T-cell (primary cell): ENCODE results near the gene POLDIP2. TPM values are rescaled to one million over a fixed set of nuclear protein-coding genes. Genes with fewer than 3 reads are reported as not detected.

Experiments used
- ATAC-seq, 4 experiments: fragments of 200-7000 bp in 3 of 4; fragments of 150-1000 bp in 1 of 4; cut with Tn5 transposase; replicated peaks in 1 of 4; 1 replicate in 3 of 4; 2 replicates in 1 of 4; pipeline ENCODE4 v1.10.0; 2021; ENCODE audit warnings: moderate library complexity in 3 of 4, mild to moderate bottlenecking in 2 of 4, moderate number of reproducible peaks in 1 of 4
- CTCF ChIA-PET, 2 donors: fragments of 300-600 bp; sonication (Branson Sonifier 250); formaldehyde crosslinking; loops; one replicate each; lab custom pipeline; 2022; ENCODE audit warnings: antibody characterized with exemption in 2 of 2; lab: Charles Lee
- POLR2A ChIA-PET, 2 donors: fragments of 300-600 bp; sonication (Branson Sonifier 250); formaldehyde crosslinking; loops; one replicate each; lab custom pipeline; 2022; ENCODE audit warnings: antibody characterized with exemption in 2 of 2; lab: Charles Lee
- DNase-seq, 35 experiments: peaks; one replicate each; pipeline versions ENCODE4 v3.0.0 to v3.0.0-alpha.2; 2013 to 2023
- H3K27ac ChIP-seq: one replicate; pipeline ENCODE4 v1.5.1; 2013; ENCODE audit warnings: low read length
- H3K27me3 ChIP-seq, 2 experiments: replicated peaks in 1 of 2; 1 replicate in 1 of 2; 2 replicates in 1 of 2; pipeline versions ENCODE4 v1.6.1 to v1.7.0; 2013; ENCODE audit warnings: low read length in 1 of 2, mixed read lengths in 1 of 2; ENCODE audit not compliant: control insufficient read depth in 2 of 2, insufficient read depth in 2 of 2; ENCODE audit errors: extremely low read depth in 1 of 2
- H3K36me3 ChIP-seq, 2 donors: 1 replicate in 1 of 2; 2 replicates in 1 of 2; pipeline versions ENCODE4 v1.6.1 to v1.7.0; 2013; ENCODE audit warnings: low read length in 1 of 2; ENCODE audit not compliant: control insufficient read depth in 2 of 2, insufficient read depth in 1 of 2; ENCODE audit errors: extremely low read depth in 1 of 2
- H3K4me1 ChIP-seq, 2 experiments: 1 replicate in 1 of 2; 2 replicates in 1 of 2; pipeline versions ENCODE4 v1.6.1 to v1.7.0; 2013; ENCODE audit warnings: low read length in 2 of 2, mixed read lengths in 1 of 2; ENCODE audit not compliant: insufficient read depth in 2 of 2, control insufficient read depth in 1 of 2; ENCODE audit errors: extremely low read depth in 1 of 2
- H3K4me3 ChIP-seq, 2 donors: 1 replicate in 1 of 2; 2 replicates in 1 of 2; pipeline versions ENCODE4 v1.5.1 to v1.7.0; 2013; ENCODE audit warnings: mild to moderate bottlenecking in 2 of 2, low read length in 1 of 2, moderate library complexity in 1 of 2; ENCODE audit not compliant: control insufficient read depth in 1 of 2; ENCODE audit errors: extremely low read depth in 1 of 2
- H3K9me3 ChIP-seq: 2 replicates; pipeline ENCODE4 v1.7.0; 2013
- H3K27ac Mint-ChIP-seq, 2 donors: one replicate each; pipeline ENCODE4 v1.8.0; 2020 to 2021; ENCODE audit warnings: mild to moderate bottlenecking in 2 of 2, mixed read lengths in 2 of 2
- H3K27me3 Mint-ChIP-seq, 2 donors: one replicate each; pipeline ENCODE4 v1.8.0; 2021 to 2022; ENCODE audit warnings: mixed read lengths in 2 of 2
- H3K36me3 Mint-ChIP-seq: one replicate; pipeline ENCODE4 v1.8.0; 2021; ENCODE audit warnings: mixed read lengths
- H3K4me1 Mint-ChIP-seq, 3 donors: one replicate each; pipeline ENCODE4 v1.8.0; 2020 to 2022; ENCODE audit warnings: mixed read lengths in 3 of 3, mild to moderate bottlenecking in 1 of 3
- H3K4me3 Mint-ChIP-seq, 3 donors: one replicate each; pipeline ENCODE4 v1.8.0; 2020 to 2022; ENCODE audit warnings: mild to moderate bottlenecking in 3 of 3, mixed read lengths in 3 of 3, moderate library complexity in 3 of 3
- H3K9me3 Mint-ChIP-seq, 3 donors: one replicate each; pipeline ENCODE4 v1.8.0; 2020 to 2022; ENCODE audit warnings: mixed read lengths in 3 of 3
- WGBS: methylation state at CpG from one replicate; pipeline ENCODE4 v1.1.5; 2013; ENCODE audit warnings: missing lambda C conversion rate; ENCODE audit not compliant: insufficient coverage; 5-methylcytosine and 5-hydroxymethylcytosine counted together
- total RNA-seq, 35 experiments: library from RNA in 6 of 35; stranded (reverse) in 6 of 35; fragments of 120-200 nt in 1 of 35; gene quantifications; one replicate each; pipeline versions ENCODE4 v1.2.1 to v1.2.4 and lab custom pipeline; 2013 to 2026

The POLDIP2 gene
- total RNA-seq, 5 donors from 2014 or later (not counting 1 experiment from before 2014, with no cell fraction given), result 29.2 to 38.7 (median 33.2) TPM

DNA sequence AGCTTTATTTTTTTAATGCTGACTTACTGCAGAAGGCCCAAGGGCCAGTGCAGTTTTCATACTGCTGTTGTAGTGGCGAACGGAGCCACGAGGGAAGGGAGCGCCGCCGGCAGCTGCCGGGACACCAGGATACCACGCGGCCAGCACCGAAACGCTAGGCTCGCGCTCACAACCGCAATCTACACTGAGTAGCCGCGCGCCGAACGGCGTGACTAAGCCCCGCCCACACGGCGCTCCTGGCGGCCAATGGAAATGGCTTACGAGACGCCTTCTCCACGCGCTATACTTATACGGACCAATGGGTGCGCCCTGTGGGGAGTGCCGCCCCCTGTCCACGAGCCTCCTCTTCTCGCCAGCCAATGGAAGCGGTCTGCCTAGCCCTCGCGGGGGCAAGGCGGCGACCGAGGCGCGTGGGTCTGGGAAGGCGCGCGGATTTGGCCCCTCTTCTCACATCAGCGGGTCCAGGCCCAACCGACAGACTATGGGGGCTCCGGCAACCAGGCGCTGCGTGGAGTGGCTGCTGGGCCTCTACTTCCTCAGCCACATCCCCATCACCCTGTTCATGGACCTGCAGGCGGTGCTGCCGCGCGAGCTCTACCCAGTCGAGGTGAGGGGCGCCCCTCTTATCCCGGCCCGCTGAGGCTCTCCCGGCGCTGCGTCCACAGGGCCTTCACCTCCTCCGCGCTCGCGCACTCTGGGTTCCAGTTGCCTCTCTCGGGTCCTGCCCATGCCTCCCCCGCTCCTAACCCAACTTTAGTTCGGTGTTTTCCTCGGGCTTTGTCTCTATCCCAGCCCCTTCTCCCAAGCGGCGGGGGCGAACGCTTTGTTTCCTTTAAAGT is 38.3 kb downstream of the POLDIP2 start, which contains the start of gene TMEM97:
TMEM97 (plus strand) TSS at position 442 of the 839 bp plus-strand sequence; CDS start at position 482, 40 bp downstream.
- Histone ChIP-seq H3K27ac (no peak within 1 kb of the TSS), H3K36me3 (no peaks in the 10 kb centered on the region), H3K4me1 (peaks cover 4 to 19% of the 10 kb centered on the region in 2 experiments), H3K9me3 (no peaks in the 10 kb centered on the region), H3K27me3 (peaks cover 0 to 4% of the 10 kb centered on the region in 2 experiments), H3K4me3 (peak within 1 kb of the TSS; percentile 76 to 78)
- ATAC-seq (peak; percentile 98 to 99 (median 99)), DNase-seq (peak; percentile 83 to 97 (median 93))
- POLR2A ChIA-PET, result interaction anchor here (0.6 to 1.5 kb wide), 3 partner anchors 17 to 1552 kb away, joined by 4 to 11 read pairs (median 5); partner anchors contain the start of genes TNFAIP1 (in 2 of the 2) and IFT20 (in 1 of the 2)
- H3K4me3 Mint-ChIP-seq, result peak within 1 kb of the TSS; percentile 79 to 89 (median 88)
- under 1% methylated on average over 60 of the region's 72 CpGs for WGBS
- H3K27me3 Mint-ChIP-seq, result peaks cover 0 to 4% of the 10 kb centered on the region in 2 donors
- no peaks in the 10 kb centered on the region for H3K36me3 Mint-ChIP-seq
- CTCF ChIA-PET, result interaction anchor here (0.7 to 3.5 kb wide), 4 partner anchors 16 to 514 kb away, joined by 3 to 15 read pairs (median 4); partner anchors contain the start of genes TNFAIP1 (in 2 of the 2) and IFT20 (in 1 of the 2)
- H3K27ac Mint-ChIP-seq, result peak within 1 kb of the TSS in 1 of 2 donors; percentile 61
- H3K9me3 Mint-ChIP-seq, result no peaks in the 10 kb centered on the region
- peaks cover 21 to 31% (median 28%) of the 10 kb centered on the region in 3 donors for H3K4me1 Mint-ChIP-seq

DNA sequence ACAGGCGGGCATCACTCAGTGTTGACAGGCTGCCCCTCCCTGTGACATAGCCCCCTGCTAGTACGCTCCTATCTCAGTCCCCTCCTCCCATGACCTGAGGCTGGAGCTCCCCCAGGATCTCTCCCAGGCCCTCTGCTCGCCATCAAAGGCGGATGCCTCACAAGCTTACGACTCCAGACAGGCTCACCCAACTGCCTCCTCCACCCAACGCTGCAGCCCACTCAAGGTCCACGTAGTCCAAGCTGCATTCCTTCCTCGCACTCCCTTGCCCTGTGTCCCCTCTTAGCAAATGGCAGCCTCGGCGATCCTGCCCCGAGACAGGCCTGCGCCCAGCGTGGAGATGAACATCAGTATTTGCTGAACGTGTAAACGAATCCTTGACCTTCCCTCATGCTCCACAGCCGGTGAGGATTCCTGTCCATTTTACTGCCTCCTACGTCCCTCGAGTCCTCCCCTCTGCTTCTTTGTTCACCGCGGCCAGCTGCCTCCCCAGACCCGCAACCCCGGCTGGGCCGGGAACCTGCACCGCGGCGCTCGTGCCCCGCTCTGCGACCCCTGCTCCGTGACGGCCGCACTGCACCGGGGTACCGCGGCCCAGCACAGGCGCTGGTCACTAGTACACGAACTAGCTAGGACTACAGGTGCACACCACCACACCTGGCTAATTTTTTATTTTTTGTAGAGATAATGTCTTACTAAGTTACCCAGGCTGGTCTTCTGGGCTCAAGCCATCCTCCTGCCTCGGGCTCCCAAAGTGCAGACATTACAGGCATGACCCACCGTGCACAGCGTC is 39.2 kb downstream of the POLDIP2 start:
- WGBS, result 27% methylated on average over 32 of the region's 40 CpGs
- Mint-ChIP-seq H3K9me3 (no peaks in the 10 kb centered on the region), H3K27me3 (peaks cover 0 to 4% of the 10 kb centered on the region in 2 donors), H3K27ac (peak overlapping the region in 1 of 2 donors; percentile 61), H3K4me1 (peaks cover 21 to 31% (median 28%) of the 10 kb centered on the region in 3 donors), H3K36me3 (no peaks in the 10 kb centered on the region), H3K4me3 (peak overlapping the region; percentile 79 to 89 (median 88))
- H3K27ac ChIP-seq, result no peak overlapping the region
- peaks cover 0 to 4% of the 10 kb centered on the region in 2 experiments for H3K27me3 ChIP-seq
- ChIA-PET CTCF (interaction anchor here in 1 of 2 donors (1.1 to 3.5 kb wide), 2 partner anchors 17 to 66 kb away, joined by 3 to 15 read pairs; partner anchors contain the start of genes IFT20 and TNFAIP1), POLR2A (interaction anchor here in 1 of 2 donors (0.5 kb wide), 1 partner anchor 510 kb away, joined by 3 read pairs; no protein-coding TSS in a partner anchor)
- ATAC-seq (peak in 2 of 4 experiments; percentile 0), DNase-seq (no peak)
- H3K4me1 ChIP-seq, result peaks cover 4 to 19% of the 10 kb centered on the region in 2 experiments
- no peaks in the 10 kb centered on the region for H3K9me3 ChIP-seq
- H3K4me3 ChIP-seq, result peak overlapping the region; percentile 68 to 78
- no peaks in the 10 kb centered on the region for H3K36me3 ChIP-seq

DNA sequence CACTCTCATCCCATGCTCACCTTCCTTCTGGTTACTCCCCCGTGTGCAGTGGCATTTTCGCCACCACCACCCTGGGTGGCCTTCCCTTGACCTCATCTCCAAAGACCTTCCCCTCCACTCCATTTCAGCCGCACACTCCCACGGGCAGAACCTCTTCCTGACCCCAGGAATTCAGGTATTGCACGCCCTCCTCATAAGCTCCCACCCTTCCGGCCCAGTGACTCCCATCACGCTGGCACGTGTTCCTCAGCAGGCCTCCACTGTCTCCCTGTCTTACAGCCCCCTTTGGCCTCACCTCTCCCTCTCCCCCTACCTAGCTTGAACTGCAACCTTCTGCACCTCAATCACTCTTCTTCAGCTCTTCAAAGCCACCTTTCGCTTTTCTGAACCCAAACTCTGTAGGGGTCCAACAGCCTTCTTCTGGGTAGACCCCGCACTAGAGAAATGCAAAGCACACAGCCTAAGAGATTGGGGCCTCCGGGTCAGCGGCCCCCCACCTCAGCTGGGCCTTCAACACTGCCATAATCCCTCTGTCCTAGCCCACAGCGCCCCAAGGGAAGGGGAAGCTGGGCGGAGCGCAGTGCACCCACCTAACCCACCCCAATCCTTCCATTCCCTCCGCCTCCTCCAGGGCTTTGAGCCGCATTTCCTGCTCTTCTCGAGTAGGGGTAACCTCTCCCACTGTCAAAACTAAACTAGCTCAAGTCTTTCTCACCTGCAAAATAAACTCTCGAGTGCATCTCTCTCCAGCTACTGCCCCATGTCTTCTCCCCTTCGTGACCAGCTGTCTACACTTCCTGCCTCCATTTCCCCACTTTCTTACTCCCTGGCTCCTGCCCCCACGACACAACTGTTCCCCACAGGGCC is 40.0 kb downstream of the POLDIP2 start:
- Histone ChIP-seq H3K27me3 (peaks cover 0 to 4% of the 10 kb centered on the region in 2 experiments), H3K4me3 (no peak overlapping the region), H3K27ac (no peak overlapping the region), H3K36me3 (no peaks in the 10 kb centered on the region), H3K4me1 (peaks cover 4 to 19% of the 10 kb centered on the region in 2 experiments), H3K9me3 (no peaks in the 10 kb centered on the region)
- H3K4me1 Mint-ChIP-seq, result peaks cover 21 to 31% (median 28%) of the 10 kb centered on the region in 3 donors
- no peak for DNase-seq
- ChIA-PET POLR2A (interaction anchor here (0.5 to 1.1 kb wide), 2 partner anchors 18 to 509 kb away, joined by 3 read pairs; partner anchors contain the start of genes IFT20 (in 1 of the 2) and TNFAIP1 (in 1 of the 2)), CTCF (interaction anchor here in 1 of 2 donors (3.5 kb wide), 1 partner anchor 18 kb away, joined by 15 read pairs; the partner anchor contains the start of genes IFT20 and TNFAIP1)
- H3K9me3 Mint-ChIP-seq, result no peaks in the 10 kb centered on the region
- no peaks in the 10 kb centered on the region for H3K36me3 Mint-ChIP-seq
- ATAC-seq, result no peak
- H3K4me3 Mint-ChIP-seq, result peak overlapping the region; percentile 79 to 89 (median 88)
- H3K27me3 Mint-ChIP-seq, result peaks cover 0 to 4% of the 10 kb centered on the region in 2 donors
- 89% methylated on average over 19 of the region's 21 CpGs for WGBS
- no peak overlapping the region for H3K27ac Mint-ChIP-seq

DNA sequence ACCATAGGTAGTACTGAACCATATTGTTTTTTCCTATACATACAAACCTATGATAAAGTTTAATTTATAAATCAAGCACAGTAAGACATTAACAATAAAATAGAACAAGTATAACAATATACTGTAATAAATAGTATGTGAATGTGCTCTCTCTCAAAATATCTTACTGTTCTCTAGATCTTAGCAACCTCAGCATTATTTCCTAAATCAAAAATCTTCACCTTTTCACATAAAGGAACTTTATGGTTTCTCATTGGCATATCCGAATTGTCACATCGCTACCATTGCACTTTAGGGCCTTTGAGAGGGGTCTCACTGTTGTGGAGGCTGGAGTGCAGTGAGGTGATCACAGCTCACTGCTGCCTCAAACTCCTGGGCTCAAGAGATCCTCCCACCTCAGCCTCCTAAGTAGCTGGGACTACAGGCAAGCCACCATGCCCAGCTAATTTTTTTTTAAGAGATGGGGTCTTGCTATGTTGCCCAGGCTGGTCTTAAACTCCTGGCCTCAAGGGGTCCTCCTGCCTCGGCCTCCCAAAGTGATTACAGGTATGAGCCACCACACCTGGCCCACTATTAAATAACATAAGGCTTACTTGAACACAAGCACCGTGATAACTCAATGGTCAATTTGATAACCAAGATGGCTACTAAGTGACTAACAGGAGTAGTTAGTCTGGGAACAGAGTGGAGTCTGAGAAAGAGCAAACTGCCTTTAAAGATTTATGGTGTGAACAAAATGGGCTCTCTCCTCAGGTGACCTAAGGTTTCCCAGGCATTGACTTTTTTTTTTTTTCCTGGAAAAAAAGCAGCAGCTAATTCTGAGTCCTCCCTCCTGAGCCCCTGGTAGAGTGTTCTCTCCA is 41.3 kb downstream of the POLDIP2 start:
- H3K9me3 Mint-ChIP-seq, result no peaks in the 10 kb centered on the region
- Histone ChIP-seq H3K4me3 (no peak overlapping the region), H3K9me3 (no peaks in the 10 kb centered on the region), H3K27ac (no peak overlapping the region), H3K27me3 (peaks cover 0 to 4% of the 10 kb centered on the region in 2 experiments), H3K36me3 (no peaks in the 10 kb centered on the region), H3K4me1 (peaks cover 4 to 19% of the 10 kb centered on the region in 2 experiments)
- peaks cover 21 to 31% (median 26%) of the 10 kb centered on the region in 3 donors for H3K4me1 Mint-ChIP-seq
- peaks cover 0 to 4% of the 10 kb centered on the region in 2 donors for H3K27me3 Mint-ChIP-seq
- H3K36me3 Mint-ChIP-seq, result no peaks in the 10 kb centered on the region
- DNase-seq (no peak), ATAC-seq (no peak)
- H3K27ac Mint-ChIP-seq, result no peak overlapping the region
- ChIA-PET CTCF (no interaction called here), POLR2A (no interaction called here)
- WGBS, result no CpG with 5 or more reads among the region's 4 CpGs
- H3K4me3 Mint-ChIP-seq, result peak overlapping the region in 1 of 3 donors; percentile 12

DNA sequence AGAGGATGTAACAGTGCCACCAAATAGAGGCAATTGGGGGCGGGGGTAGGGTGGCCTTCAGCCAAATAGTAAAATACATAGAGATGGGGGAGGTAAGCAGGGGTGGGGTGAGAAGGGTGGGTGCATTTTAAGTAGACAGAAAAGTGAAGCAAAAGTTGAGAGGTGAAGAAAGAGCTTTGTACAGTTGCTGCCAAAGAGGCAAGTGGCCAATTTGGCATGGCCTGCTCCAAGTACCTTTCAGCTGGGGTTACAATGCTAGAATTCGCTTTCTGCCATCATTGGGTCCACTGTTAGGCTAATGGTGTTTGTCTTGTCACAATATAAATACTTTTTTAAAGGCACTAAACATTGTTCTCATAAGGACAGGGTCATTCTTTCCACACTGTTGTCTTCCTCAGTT is 43.5 kb downstream of the POLDIP2 start:
- H3K36me3 ChIP-seq, result no peaks in the 10 kb centered on the region
- H3K36me3 Mint-ChIP-seq, result no peaks in the 10 kb centered on the region
- DNase-seq (no peak), ATAC-seq (no peak)
- WGBS, result no CpG with 5 or more reads among the region's 2 CpGs
- peaks cover 0 to 10% of the 10 kb centered on the region in 2 experiments for H3K4me1 ChIP-seq
- CTCF ChIA-PET, result no interaction called here
- no peaks in the 10 kb centered on the region for H3K9me3 Mint-ChIP-seq
- POLR2A ChIA-PET, result no interaction called here
- H3K4me1 Mint-ChIP-seq, result peaks cover 8 to 15% (median 11%) of the 10 kb centered on the region in 3 donors
- peaks cover 4 to 6% of the 10 kb centered on the region in 2 donors for H3K27me3 Mint-ChIP-seq
- peaks cover 2 to 4% of the 10 kb centered on the region in 2 experiments for H3K27me3 ChIP-seq
- H3K27ac Mint-ChIP-seq, result no peak overlapping the region
- no peak overlapping the region for H3K4me3 Mint-ChIP-seq
- H3K27ac ChIP-seq, result no peak overlapping the region
- no peak overlapping the region for H3K4me3 ChIP-seq
- no peaks in the 10 kb centered on the region for H3K9me3 ChIP-seq
